ENCODE results near the gene TAPBP.
A peak's percentile ranks its signal among the peaks of the same experiment; 100 is the strongest.
"Not testable (repeated sequence)": the region's sequence is repeated elsewhere in the genome, so short reads cannot be mapped to it uniquely, and the experiment has no call there.

The TAPBP gene

DNA sequence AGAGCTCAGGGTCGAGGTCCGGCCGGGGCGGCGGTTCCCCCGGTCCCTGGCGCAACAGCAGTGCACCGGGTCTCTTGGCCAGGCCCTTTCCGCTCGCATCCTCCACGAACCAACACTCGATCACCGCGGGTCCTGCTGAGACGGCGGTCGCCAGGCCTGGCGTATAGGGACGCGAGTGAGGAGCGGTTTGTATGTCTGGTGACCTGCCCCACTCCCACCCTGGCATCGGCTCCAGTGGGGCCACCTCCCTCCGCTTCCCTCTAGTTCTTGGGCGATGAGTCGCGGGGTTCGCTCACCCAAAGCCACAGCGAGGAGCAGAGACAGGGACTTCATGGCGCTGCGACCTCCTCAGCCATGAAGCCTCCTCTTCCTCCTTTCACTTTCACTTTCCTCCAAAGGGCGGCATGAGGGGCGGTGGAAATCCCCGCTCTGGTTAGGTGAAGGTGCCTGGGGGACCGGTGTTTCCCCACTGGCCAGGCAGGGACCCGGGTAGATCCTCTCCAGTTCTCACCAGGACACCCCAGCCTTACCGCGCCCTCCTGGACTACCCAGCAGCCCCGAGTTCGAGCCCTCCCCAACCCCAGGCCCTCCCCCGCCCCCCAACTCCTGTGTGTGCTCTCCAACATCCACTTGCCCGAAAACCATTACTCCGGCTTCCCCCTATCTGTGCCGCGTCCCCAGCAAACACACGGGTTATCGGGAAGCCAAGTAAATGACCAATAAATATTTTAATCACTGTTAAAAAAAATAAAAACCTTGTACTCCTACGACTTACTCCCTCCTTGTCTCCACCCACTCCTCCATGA lies at the start of gene TAPBP:
TAPBP (minus strand) TSS at position 370 of the 806 bp plus-strand sequence; CDS start at position 333, 37 bp downstream.
- peak; percentile 83 to 87 for DNase-seq (ENCODE audit: low read depth in 2 of 2)

- DNase-seq (ENCODE audit: low read depth in 2 of 2), result not testable (repeated sequence)
These were observed 49.6 kb upstream of the TAPBP start for GRCh38 chr6:33363486-33363885.

- DNase-seq (ENCODE audit: low read depth in 2 of 2), result no peak
These were observed 45.5 kb upstream of the TAPBP start for GRCh38 chr6:33359331-33359730.

DNA sequence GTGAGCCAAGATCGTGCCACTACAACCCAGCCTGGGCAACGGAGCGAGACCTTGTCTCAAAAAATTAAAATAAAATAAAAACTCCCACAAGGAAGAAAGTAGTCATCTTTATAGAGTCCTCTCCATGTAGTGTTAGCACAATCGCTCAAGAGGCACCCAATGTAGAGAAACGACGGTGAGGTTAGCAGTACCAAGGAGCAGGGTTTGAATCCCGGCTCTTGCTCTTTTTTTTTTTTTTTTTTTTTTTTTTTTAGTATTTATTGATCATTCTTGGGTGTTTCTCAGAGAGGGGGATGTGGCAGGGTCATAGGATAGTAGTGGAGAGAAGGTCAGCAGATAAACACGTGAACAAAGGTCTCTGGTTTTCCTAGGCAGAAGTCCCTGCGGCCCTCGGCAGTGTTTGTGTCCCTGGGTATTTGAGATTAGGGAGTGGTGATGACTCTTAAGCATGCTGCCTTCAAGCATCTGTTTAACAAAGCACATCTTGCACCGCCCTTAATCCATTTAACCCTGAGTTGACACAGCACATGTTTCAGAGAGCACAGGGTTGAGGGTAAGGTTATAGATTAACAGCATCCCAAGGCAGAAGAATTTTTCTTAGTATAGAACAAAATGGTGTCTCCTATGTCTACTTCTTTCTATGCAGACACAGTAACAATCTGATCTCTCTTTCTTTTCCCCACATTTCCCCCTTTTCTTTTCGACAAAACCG lies 43.4 kb upstream of the TAPBP start:
- DNase-seq (ENCODE audit: low read depth in 2 of 2), result not testable (repeated sequence)

DNA sequence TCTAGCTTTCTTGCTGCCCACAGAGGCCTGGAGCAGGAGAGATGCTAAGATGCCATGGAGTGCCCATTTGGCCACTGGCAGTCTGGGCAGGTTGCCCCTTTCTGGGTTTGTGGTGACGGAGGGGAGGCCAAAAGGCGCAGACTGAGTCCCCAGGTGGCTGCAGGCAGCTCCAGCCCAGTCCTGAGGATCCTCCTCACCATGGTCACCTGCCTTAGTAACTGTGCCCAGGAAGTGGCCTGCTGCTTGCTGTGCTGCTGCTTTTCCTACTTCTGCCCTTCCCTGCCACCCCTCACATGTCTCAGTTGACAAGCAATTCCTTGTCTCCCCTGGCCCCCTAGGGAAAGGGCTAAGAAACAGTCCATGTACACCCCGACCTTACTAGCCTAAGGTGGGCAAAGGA lies 42.4 kb upstream of the TAPBP start:
- DNase-seq (ENCODE audit: low read depth in 2 of 2), result no peak

DNA sequence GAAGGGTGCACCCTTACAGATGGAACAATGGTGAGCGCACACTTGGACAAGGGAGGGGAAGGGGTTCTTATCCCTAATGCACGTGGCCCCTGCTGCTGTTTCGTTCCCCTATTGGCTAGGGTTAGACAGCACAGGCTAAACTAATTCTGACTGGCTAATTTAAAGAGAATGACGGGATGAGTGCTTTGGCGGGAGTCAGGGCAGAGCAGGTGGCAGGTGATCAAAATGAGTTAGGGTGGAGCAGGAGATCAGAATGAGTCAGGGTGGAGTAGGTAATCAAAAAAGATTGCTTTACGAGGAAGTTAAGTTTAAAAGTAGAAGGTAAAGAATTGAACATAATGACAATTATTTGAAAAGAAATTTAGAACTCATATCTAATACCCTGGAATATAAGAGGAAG lies 42.0 kb upstream of the TAPBP start:
- not testable (repeated sequence) for DNase-seq (ENCODE audit: low read depth in 2 of 2)

DNA sequence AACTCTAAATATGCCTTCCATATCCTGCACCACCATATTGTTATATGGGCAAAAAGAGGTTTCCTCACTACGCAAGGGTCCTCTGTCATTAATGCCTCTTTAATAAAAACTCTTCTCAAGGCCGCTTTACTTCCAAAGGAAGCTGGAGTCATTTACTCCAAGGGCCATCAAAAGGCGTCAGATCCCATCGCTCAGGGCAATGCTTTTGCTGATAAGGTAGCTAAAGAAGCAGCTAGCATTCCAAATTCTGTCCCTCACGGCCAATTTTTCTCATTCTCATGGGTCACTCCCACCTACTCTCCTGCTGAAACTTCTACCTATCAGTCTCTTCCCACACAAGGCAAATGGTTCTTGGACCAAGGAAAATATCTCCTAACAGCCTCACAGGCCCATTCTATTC lies 33.9 kb upstream of the TAPBP start:
- DNase-seq (ENCODE audit: low read depth in 2 of 2), result no peak

GRCh38 chr6:33346972-33347371 lies 33.1 kb upstream of the TAPBP start:
- DNase-seq (ENCODE audit: low read depth in 2 of 2), result not testable (repeated sequence)

GRCh38 chr6:33344701-33345697 lies 31.1 kb upstream of the TAPBP start:
- DNase-seq (ENCODE audit: low read depth in 2 of 2), result peak; percentile 53 to 56

- peak; percentile 34 to 48 for DNase-seq (ENCODE audit: low read depth in 2 of 2)
These were observed 30.2 kb upstream of the TAPBP start for GRCh38 chr6:33343953-33344611.

DNA sequence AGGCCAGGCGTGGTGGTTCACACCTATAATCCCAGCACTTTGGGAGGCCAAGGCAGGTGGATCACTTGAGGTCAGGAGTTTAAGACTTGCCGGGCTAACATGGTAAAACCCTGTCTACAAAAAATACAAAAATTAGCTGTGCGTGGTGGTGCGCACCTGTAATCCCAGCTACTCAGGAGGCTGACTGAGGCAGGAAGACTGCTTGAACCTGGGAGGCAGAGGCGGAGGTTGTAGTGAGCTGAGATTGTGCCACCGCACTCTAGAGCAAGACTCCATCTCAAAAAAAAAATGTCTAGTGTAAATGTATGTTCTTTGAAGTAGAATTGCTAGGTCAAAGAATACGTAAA lies 29.7 kb upstream of the TAPBP start:
- DNase-seq (ENCODE audit: low read depth in 2 of 2), result not testable (repeated sequence)

- no peak for DNase-seq (ENCODE audit: low read depth in 2 of 2)
These were observed 25.3 kb upstream of the TAPBP start for GRCh38 chr6:33339193-33339592.

DNA sequence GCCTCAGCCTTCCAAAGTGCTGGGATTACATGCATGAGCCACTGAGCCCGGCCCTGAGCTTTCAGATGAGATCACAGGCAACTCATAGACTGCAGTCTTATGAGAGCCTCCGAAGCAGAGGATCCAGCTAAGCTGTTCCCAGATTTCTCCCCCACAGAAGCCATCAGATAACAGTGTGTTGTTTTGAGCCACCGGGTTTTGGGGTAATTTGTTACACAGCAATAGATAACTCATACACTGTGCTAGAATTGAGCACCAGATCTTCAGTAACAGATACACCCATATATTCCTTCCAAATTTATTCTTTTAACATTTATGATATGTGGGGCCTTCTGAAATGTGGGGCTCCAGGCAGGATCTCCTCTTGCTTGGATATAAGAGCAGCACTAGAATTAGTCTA lies 22.6 kb upstream of the TAPBP start:
- DNase-seq (ENCODE audit: low read depth in 2 of 2), result no peak

DNA sequence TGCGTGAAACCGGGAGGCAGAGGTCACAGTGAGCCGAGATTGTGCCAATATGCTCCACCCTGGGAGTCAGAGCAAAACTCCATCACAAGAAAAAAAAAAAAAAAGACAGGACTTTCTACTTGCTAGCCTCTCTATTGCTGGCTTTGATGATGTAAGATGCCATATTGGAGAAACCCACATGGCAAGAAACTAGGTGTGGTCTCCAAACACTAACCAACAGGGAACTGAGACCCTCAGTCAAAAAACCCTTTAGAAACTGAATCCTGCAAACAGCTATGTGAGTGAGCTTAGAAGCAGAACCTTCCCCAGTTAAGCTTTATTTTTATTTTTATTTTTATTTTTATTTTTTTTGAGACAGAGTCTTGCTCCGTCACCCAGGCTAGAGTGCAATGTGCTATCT lies 22.0 kb upstream of the TAPBP start:
- DNase-seq (ENCODE audit: low read depth in 2 of 2), result no peak

- no peak for DNase-seq (ENCODE audit: low read depth in 2 of 2)
These were observed 19.8 kb upstream of the TAPBP start for GRCh38 chr6:33333666-33334065.

DNA sequence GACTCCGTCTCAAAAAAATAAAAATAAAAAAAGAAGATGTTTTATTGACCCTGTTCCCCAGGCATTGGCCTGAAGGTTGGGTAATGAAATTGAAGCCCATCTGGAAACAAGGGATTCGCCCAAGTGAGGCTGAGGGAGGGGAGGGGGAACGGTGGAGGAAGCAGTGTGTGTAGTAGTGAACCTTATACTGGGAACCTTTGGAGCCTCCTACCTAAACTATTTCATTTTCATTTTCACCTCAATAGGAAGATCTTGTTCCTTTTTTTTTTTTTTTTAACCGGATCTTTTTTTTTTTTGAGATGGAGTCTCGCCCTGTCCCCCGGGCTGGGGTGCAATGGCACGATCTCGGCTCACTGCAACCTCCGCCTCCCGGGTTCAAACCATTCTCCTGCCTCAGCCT lies 16.9 kb upstream of the TAPBP start:
- DNase-seq (ENCODE audit: low read depth in 2 of 2), result no peak

GRCh38 chr6:33329058-33329457 lies 15.2 kb upstream of the TAPBP start:
- no peak for DNase-seq (ENCODE audit: low read depth in 2 of 2)

- DNase-seq (ENCODE audit: low read depth in 2 of 2), result no peak
These were observed 10.2 kb upstream of the TAPBP start for GRCh38 chr6:33324125-33324524.

- no peak for DNase-seq (ENCODE audit: low read depth in 2 of 2)
These were observed 9.7 kb upstream of the TAPBP start for GRCh38 chr6:33323623-33323948.

DNA sequence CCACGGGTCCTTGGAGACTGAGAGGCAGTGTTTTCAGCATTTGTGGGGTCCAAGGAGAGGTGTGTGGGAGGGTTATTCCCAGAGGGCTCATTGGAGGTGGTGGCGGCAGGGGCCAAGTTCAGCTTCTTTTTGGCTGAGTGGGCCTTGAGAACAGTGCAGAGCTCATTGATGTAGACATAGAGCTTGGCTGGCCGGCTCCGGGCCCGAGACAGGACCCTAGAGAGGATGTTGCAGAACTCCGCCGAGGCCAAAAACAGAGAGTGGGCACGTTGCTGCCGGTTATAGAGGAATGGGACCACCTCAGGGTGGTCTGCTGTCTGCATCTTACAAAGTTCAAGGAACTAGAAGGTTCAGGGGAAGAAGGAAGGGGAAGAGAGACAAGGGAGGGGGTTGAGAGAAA lies 7.3 kb upstream of the TAPBP start:
- DNase-seq (ENCODE audit: low read depth in 2 of 2), result no peak

DNA sequence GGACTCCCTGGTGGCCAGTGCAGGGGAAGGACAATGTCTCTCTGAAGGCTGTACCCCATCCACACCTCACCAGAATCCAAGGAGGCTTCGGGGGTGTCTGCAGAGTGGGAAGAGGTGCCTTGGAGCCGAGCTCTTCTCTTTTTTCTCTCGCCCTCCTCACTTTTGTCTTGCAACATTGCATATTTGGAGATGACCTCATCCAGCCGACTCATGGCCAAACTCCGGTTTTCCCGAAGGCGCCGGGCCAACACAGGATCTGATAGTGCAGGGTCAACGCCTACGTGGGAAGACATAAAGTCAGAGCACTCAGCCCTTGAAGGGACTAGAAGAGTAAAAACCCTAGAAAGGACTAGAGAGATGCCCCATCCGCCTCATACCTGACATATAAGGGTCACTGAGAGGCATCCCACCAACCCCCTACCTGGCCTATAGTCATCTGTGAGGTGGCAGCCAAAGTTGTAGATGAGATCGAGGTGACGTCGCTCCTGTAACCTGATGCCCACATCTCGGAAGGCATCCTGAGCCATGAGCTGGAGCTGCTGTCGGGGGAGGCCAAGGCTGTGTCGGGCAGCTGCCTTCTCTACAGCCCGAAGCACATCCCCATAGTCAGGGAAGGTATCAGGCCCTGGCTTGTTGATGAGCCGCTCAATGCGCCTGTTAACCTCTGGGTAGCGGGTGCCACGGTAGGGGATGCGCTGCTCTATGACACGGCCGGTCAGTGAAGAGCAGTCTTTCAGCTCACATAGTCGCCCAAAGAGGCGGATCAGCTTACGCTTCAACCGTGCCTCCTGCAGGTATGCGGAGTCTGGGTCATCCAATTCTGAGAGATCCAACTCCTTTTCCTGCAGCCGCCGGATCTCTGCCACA lies 6.7 kb upstream of the TAPBP start:
- no peak for DNase-seq (ENCODE audit: low read depth in 2 of 2)

All from stimulated activated CD8-positive, alpha-beta memory T cell treated with anti-CD3 and anti-CD28 coated beads, Interleukin-7, amount 100 ng/mL, for 4 hours (primary cell).